Coronary artery (tissue), 2 donors: Measurements from ENCODE around the gene NPW.

Experiments used
- DNase-seq: peaks from one replicate; pipeline ENCODE4 v3.0.0-alpha.2; 2017; ENCODE audit warnings: low spot score
- H3K27ac ChIP-seq, 2 donors: fragments of 200-600 bp; sonication (generic); one replicate each; pipeline ENCODE4 v1.5.1; 2016 to 2019
- H3K4me3 ChIP-seq: fragments of 200-600 bp; sonication (generic); 2 replicates; pipeline ENCODE4 v1.5.1; 2016; ENCODE audit warnings: mild to moderate bottlenecking, moderate library complexity
- TF ChIP-seq, protein P1 (sequence below): fragments of 200-600 bp; sonication (generic); IDR thresholded peaks from one replicate; pipeline ENCODE4 v1.5.1; 2019; ENCODE audit warnings: antibody characterized with exemption

Gene NPW

GRCh38 chr16:1991588-1991947, 28.0 kb upstream of the NPW start:
- H3K27ac ChIP-seq, result peak overlapping the region in 1 of 2 donors; percentile 19
- TF ChIP-seq, protein P1, sequence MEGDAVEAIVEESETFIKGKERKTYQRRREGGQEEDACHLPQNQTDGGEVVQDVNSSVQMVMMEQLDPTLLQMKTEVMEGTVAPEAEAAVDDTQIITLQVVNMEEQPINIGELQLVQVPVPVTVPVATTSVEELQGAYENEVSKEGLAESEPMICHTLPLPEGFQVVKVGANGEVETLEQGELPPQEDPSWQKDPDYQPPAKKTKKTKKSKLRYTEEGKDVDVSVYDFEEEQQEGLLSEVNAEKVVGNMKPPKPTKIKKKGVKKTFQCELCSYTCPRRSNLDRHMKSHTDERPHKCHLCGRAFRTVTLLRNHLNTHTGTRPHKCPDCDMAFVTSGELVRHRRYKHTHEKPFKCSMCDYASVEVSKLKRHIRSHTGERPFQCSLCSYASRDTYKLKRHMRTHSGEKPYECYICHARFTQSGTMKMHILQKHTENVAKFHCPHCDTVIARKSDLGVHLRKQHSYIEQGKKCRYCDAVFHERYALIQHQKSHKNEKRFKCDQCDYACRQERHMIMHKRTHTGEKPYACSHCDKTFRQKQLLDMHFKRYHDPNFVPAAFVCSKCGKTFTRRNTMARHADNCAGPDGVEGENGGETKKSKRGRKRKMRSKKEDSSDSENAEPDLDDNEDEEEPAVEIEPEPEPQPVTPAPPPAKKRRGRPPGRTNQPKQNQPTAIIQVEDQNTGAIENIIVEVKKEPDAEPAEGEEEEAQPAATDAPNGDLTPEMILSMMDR, result no peak
- no peak for DNase-seq
- peak overlapping the region; percentile 64 for H3K4me3 ChIP-seq

- DNase-seq, result peak; percentile 92
- Histone ChIP-seq H3K4me3 (peak overlapping the region; percentile 64), H3K27ac (peak overlapping the region in 1 of 2 donors; percentile 19)
- TF ChIP-seq, protein P1, result no peak
Observed at GRCh38 chr16:1991948-1992703, 27.5 kb upstream of the NPW start.

GRCh38 chr16:1992704-1993317, 26.8 kb upstream of the NPW start:
- no peak overlapping the region for H3K27ac ChIP-seq
- no peak for DNase-seq
- H3K4me3 ChIP-seq, result peak overlapping the region; percentile 64
- TF ChIP-seq, protein P1, result no peak

DNA sequence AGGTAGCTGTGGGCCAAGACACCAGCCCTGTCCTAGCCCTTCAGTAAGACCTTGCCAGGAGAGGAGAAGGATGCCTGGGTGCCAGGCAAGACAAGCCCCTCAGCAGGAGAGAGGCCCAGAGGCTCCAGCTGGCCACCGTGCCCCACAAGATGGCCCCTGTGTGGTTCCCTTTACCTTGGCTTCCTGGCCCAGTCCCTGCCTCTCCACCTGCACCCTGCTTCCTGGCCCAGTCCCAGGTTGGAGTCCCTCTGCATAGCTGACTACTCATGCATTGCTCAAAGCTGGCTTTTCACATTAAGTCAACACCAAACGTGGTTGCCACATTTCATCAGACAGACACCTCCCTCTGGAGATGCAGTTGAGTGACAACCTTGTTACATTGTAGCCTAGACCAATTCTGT, 25.9 kb upstream of the NPW start:
- no peak for DNase-seq
- no peak overlapping the region for H3K4me3 ChIP-seq
- H3K27ac ChIP-seq, result no peak overlapping the region
- TF ChIP-seq, protein P1, result no peak

DNA sequence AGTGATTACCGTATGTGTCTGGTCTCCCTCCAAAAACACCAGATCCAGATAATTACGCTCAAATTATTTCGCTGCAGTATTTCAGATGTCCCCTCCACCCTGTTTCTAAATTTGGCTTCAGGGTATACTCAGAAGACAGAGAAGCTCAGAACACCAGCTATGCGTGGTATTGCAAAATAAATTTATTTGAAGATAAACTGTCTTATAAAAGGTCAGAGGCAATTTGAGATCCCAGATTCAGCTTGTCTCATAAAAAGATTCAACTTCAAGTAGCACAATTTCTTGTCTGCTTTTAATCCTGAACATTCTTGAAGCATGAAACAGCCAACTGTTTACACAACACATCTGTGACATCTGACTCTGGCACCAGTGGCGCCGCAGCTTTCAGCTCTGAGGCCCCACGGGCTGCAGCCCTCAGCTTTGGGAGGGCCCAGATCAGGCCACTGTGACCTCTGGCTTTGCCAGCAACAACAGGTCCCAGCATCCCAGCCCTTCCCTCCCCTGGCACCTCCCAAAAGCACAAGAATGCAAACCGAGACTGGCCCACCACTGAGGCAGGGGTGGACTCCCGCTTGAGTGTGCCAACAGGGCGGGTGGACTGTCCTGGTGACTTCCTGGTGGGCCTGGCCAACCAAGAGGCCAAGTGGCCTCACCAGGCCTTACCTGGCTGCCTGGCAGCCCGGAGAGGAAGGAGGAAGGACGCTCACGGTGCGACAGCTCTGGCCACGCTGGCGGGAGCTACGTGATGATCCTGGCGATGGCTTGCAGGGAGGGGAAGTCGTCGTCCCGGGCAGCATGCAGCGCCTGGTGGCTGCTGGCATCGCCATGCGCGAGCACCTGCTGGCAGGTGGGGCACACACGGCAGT, 21.9 kb upstream of the NPW start:
- no peak for DNase-seq
- TF ChIP-seq, protein P1, result no peak
- H3K27ac ChIP-seq, result peak overlapping the region in 1 of 2 donors; percentile 16
- no peak overlapping the region for H3K4me3 ChIP-seq

DNA sequence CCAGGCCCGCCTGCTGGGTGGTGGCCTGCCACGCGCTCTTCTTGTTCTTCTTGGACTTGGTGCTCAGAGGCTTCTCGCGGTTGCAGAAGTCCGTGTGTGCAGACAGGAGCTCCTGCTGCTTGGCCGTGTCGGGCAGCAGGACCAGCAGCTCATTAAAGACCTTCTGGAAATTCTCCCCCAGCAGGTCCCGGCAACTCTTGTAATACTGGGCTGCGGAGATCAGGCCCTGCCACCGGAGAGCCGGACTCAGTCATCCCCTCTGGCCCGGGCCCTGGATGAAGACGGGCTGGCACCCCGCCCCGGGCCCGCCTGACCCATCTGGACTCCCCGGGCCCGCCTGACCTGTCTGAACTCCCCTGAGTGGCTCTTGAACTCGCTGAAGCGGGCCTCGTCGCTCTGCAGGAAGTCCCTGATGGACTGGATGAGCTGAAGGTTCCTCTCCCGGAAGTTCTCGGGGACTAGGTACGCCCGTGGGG, 21.2 kb upstream of the NPW start:
- Histone ChIP-seq H3K27ac (peak overlapping the region in 1 of 2 donors; percentile 16), H3K4me3 (no peak overlapping the region)
- TF ChIP-seq, protein P1, result no peak
- no peak for DNase-seq
